Tongue (tissue), 2 donors: ENCODE measurements around the gene ZNF503. TPM values are rescaled to one million over a fixed set of nuclear protein-coding genes. Genes with fewer than 3 reads are reported as not detected.

ENCODE experiments used
- DNase-seq: peaks from one replicate; pipeline ENCODE4 v3.0.0-alpha.2; 2015
- total RNA-seq: library from RNA; depleted of rRNA; stranded (reverse); fragments of >200 nt; gene quantifications from one replicate; pipeline ENCODE4 v1.2.3, GENCODE V29; 2014

The ZNF503 gene
- total RNA-seq, 1 donor from 2014 or later, result 12.6 TPM

GRCh38 chr10:75431180-75432111, 29.9 kb upstream of the ZNF503 start, which contains the start of gene LRMDA:
TSS of gene LRMDA (plus strand) at chr10:75431624.
- DNase-seq, result peak; percentile 45

- DNase-seq, result peak; percentile 75
Measured at GRCh38 chr10:75430000-75430763, 28.6 kb upstream of the ZNF503 start.

GRCh38 chr10:75429159-75429827, 27.7 kb upstream of the ZNF503 start:
- DNase-seq, result no peak

DNA sequence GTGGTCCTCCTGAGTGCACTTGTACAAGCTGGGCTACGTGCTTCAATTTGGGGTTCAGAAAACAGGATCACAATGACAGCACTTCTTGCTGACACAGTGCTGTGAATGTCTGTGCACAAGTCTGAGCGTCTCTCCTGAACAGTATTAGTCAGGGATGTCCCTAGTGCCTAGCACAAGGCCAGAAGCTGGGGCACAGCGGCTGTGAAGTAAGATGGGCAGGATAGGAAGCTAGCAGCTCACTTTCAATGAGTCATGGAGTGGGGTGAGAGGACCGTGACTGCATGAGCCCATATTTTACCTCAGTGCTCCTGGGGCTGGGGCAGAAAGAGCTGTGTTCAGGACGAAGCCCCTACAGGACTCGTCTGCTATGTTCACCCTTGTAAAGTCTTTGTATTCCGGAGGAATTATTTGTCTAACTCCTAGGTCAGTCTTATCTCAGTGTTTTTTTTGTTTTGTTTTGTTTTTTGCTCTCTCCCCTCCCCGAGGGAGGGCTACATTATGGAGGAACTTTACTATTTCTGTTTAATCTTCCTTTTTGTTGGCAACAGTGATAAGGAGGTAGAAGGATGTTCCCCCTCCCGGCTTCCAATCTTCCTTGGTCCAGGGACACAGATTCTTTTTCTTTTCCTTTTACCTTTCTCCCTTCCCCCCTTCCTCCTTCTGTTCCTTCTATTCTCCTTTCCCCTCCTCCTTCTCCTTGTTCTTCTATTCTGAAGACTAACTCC, 27.0 kb upstream of the ZNF503 start:
- DNase-seq, result no peak

- DNase-seq, result no peak
Measured at GRCh38 chr10:75427951-75428350, 26.4 kb upstream of the ZNF503 start.

DNA sequence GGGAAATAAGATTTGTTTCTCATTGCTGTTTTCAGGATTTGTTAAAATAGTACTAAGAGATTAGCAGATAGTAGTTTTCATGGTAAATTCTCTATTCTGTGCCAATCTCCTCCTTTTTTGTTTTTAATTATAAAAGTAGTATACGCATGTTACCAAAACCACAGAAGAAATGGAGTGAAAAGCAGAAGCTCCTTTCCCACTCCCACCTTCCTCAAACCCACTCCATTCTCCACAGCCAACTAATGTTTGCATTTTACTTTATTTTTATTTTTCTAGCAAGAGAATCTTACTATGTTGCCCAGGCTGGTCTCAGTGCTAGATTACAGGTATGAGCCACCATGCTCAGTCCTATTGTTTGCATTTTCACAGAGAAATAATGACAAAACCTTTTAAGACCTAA, 25.3 kb upstream of the ZNF503 start:
- DNase-seq, result no peak

GRCh38 chr10:75425291-75426079, 23.9 kb upstream of the ZNF503 start:
- no peak for DNase-seq

DNA sequence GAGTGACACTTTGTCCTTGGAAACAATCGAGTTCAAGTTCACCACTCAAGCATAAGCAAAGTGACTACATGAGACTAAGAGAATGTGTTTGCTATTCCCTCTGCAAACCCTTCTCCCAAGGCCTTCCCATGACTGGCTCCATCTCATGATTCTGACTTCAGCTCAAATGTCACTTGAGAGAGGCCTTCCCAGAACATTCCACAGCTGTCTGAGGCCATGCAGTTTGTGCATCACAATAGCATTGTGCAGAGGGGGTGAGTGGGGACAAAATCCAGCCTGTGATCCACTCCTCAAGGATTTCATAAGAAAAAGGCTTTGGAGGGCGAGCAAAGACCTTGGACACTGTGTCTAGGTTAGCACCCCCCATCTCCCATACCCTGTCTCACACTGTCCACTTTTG, 23.0 kb upstream of the ZNF503 start:
- DNase-seq, result peak; percentile 53

- DNase-seq, result no peak
Measured at GRCh38 chr10:75422913-75423312, 21.3 kb upstream of the ZNF503 start.

- no peak for DNase-seq
Measured at GRCh38 chr10:75418712-75419111, 17.1 kb upstream of the ZNF503 start.

- no peak for DNase-seq
Measured at GRCh38 chr10:75418293-75418692, 16.7 kb upstream of the ZNF503 start.

- no peak for DNase-seq
Measured at GRCh38 chr10:75417522-75417927, 16.0 kb upstream of the ZNF503 start.

DNA sequence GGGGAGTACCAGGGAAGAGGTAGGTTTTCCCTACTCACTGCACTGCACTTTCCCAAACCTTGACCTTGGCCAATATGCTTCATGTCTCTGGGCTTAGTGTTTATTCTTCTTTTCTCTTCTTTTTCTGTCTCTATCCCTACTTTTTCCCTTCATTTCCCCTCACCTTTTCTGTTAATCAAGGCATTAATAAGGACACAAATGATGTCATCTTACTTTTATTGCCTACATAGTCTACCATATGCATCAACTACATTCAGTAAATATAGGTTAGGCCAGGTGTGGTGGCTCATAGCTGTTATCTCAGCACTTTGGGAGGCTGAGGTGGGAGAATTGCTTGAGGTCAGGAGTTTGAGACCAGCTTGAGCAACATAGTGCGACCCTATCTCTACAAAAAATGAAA, 13.0 kb upstream of the ZNF503 start:
- no peak for DNase-seq

GRCh38 chr10:75410132-75411005, 8.8 kb upstream of the ZNF503 start:
- peak; percentile 51 for DNase-seq

DNA sequence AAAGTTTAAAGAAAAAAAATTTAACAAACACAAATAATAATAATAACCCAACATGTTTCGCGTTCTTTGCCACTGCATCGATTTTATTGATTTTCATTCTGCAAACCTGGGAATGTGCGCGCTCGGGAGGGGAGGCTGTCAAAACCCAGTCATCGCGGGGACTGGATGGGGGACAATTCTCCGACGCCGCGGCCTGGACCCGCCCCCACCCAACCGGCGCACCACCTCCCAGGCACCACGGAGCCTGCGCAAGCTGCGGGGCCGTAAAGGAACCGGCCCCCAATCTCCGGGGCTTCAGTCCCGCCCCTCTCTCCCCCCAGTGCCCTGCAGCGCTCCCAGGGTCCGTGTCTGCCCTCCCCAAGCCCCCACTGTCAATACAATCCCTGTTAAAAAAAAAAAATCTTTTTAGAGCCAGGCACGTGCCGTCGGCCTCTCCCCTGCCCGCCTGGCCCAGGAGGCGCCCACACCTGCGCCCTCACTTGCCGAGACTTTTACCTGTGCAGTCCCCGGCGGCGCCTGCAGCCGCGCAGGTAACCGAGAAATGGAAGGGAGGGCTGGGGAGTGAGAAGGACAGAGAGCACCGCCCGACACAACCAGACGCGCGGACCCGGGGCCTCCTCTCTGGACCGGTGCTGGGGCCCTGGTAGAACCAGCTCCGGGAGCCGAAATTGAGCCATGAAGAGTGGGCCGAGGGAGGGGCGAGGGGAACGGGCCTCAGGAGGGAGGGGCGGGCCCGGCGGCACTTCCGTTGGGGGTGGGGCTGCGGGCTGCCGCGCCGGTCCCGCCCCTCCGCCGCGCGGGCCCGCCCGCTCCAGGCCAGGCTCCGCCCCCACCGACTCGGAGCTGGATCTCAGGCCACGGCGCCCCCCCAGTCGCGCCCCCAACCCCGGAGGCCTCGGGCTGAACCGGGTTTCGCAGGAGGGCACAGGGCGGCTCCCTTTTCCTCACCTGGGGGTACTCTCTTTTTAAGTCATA, 7.6 kb upstream of the ZNF503 start:
- DNase-seq, result peak; percentile 81

DNA sequence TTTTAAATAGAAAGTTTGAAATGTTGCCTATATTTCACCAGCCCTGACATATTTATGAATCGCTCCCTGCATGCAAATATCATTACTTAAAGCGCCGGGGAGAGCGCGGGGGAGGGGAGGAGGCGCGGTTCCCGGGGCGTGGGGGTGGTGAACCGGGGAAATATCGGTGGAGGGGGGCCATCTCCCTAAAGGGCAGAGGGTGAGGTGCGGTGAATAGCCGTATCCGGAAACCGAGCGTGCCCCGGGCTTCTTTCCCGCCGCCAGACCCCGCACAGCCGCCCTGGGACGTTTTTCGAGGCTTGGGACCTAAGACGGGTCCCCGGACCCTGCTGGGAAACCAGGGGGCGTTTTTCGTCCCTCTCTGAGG, 6.9 kb upstream of the ZNF503 start:
- DNase-seq, result peak; percentile 25

- DNase-seq, result peak; percentile 53
Measured at GRCh38 chr10:75407713-75408508, 6.3 kb upstream of the ZNF503 start.

DNA sequence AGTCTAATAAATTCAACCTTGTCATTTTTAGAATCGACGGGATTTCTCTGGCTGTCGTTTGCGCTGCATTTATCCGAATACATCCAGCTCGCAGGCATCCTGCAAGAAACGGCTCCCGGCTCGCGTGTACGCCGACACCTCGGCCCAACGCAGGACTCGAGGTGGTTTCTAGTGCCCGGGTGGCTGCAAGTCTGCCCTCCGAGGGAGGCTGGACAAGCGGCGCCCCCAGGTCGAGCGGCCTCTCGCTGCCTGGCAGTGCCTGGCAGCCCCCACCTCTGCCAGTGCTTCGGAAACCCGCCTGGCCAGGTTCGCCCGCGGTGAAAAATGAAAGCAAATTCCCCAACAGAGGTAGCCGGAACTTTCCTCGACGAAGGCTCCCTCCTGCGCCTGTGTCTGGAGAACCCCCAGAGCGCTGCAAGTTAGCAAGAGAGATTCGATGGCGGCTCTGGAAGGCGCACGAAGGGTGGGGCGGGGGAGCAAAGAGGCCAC, 5.7 kb upstream of the ZNF503 start:
- DNase-seq, result no peak
